Measurements from ENCODE around the gene NOP58. TPM values are rescaled to one million over a fixed set of nuclear protein-coding genes. Genes with fewer than 3 reads are reported as not detected.

Gene NOP58
- total RNA-seq, 1 experiment from 2014 or later, result 136 TPM

DNA sequence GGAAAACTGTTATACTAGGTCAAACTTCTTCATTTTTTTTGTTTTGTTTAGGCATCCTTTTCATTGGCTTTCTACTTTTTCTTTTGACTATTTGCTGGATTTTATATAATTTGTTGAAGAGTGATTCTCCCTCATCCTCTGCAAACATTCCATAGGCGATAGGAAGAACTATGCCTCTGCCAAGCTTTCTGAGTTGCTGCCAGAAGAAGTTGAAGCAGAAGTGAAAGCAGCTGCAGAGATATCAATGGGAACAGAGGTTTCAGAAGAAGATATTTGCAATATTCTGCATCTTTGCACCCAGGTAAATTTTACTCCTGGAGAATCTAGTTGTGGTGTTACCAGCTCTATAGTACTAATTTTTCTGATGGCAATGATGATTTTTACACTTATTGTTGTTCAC is 25.4 kb downstream of the NOP58 start:
- no peak overlapping the region for H3K4me2 ChIP-seq (ENCODE audit: low read length)
- no peak for ATAC-seq
- no peaks in the 10 kb centered on the region for H3K4me1 ChIP-seq (ENCODE audit: control insufficient read depth in 1 of 2, insufficient read depth in 2 of 2, low read length in 2 of 2)
- ChIA-PET POLR2A (no interaction called here), CTCF (no interaction called here), RAD21 (ENCODE audit: low non-redundant PET in 1 of 2, low total read pairs in 2 of 2, uncharacterized antibody in 2 of 2, unreplicated experiment in 2 of 2) (no interaction called here)
- H3K79me2 ChIP-seq (ENCODE audit: insufficient read depth, low read length), result peaks cover 97% of the 10 kb centered on the region
- no TSS peak for BruUV-seq (replicated peaks)
- H3K27me3 ChIP-seq (ENCODE audit: insufficient read depth, low read length), result no peaks in the 10 kb centered on the region
- TF ChIP-seq TCF7L2 (IDR thresholded peaks at IDR 0.05; ENCODE audit: borderline replicate concordance, extremely low read depth, insufficient read depth, insufficient read length) (no peak), JUND (IDR thresholded peaks at IDR 0.05) (no peak), POLR2A (IDR thresholded peaks at IDR 0.05; ENCODE audit: borderline replicate concordance, extremely low read depth, insufficient read depth, insufficient read length) (no peak), EGR1 (IDR thresholded peaks at IDR 0.05; ENCODE audit: low read depth) (no peak)
- H4K20me1 ChIP-seq (ENCODE audit: insufficient read depth), result peaks cover 18% of the 10 kb centered on the region; the same call in 1 of the 2 replicates
- no peak for DNase-seq (ENCODE audit: low read depth, low spot score)
- H3K9me2 ChIP-seq (ENCODE audit: insufficient read depth), result no peaks in the 10 kb centered on the region
- H3K9me3 ChIP-seq (ENCODE audit: control insufficient read depth in 1 of 2, insufficient read depth in 1 of 2, low read depth in 1 of 2, low read length in 2 of 2), result no peaks in the 10 kb centered on the region
- H3K27ac ChIP-seq (ENCODE audit: low read depth, low read length), result no peak overlapping the region
- intact Hi-C loops (cut with micrococcal nuclease), result no loop called here
- H2AFZ ChIP-seq (ENCODE audit: low read depth, low read length, poor library complexity, severe bottlenecking), result no peak overlapping the region
- no peak overlapping the region for H3K9ac ChIP-seq (ENCODE audit: low read length)
- H3K4me3 ChIP-seq (replicated peaks in 1 of 2; ENCODE audit: low read depth in 1 of 2, low read length in 2 of 2), result no peak overlapping the region
- peaks cover 65 to 76% of the 10 kb centered on the region in 2 experiments for H3K36me3 ChIP-seq (ENCODE audit: control insufficient read depth in 1 of 2, insufficient read depth in 2 of 2, low read length in 2 of 2)

DNA sequence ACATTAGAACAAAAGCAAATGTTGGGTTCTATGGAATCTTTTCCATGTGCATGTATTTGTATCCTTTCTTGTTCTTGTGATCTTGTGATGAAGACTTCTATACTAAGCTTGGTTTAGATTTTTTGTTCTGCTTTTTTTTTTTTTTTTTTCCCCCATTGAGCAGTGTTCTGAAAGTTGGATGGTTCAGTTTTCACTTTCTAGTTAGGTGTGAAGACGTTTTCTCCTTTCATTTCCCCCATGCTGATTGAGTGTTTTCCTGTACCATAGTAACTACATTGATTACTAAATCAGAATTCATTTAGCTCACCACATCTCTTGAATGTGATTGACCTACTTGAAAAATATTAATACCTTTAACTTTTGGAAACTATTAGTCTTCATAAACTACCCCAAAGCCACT is 34.1 kb downstream of the NOP58 start:
- intact Hi-C loops (cut with micrococcal nuclease), result no loop called here
- RAD21 ChIA-PET (ENCODE audit: low non-redundant PET in 1 of 2, low total read pairs in 2 of 2, uncharacterized antibody in 2 of 2, unreplicated experiment in 2 of 2), result no interaction called here

More for the DNA sequence above, 34.1 kb downstream of the NOP58 start:
- Histone ChIP-seq H3K79me2 (ENCODE audit: insufficient read depth, low read length) (peaks cover 92% of the 10 kb centered on the region), H3K9me3 (ENCODE audit: control insufficient read depth in 1 of 2, insufficient read depth in 1 of 2, low read depth in 1 of 2, low read length in 2 of 2) (no peaks in the 10 kb centered on the region), H3K9me2 (ENCODE audit: insufficient read depth) (no peaks in the 10 kb centered on the region), H2AFZ (ENCODE audit: low read depth, low read length, poor library complexity, severe bottlenecking) (no peak overlapping the region), H3K4me1 (ENCODE audit: control insufficient read depth in 1 of 2, insufficient read depth in 2 of 2, low read length in 2 of 2) (no peaks in the 10 kb centered on the region), H3K9ac (ENCODE audit: low read length) (no peak overlapping the region), H4K20me1 (ENCODE audit: insufficient read depth) (peaks cover 30% of the 10 kb centered on the region; the same call in 1 of the 2 replicates), H3K36me3 (ENCODE audit: control insufficient read depth in 1 of 2, insufficient read depth in 2 of 2, low read length in 2 of 2) (peaks cover 82 to 92% of the 10 kb centered on the region in 2 experiments), H3K27ac (ENCODE audit: low read depth, low read length) (no peak overlapping the region), H3K4me2 (ENCODE audit: low read length) (no peak overlapping the region), H3K4me3 (replicated peaks in 1 of 2; ENCODE audit: low read depth in 1 of 2, low read length in 2 of 2) (no peak overlapping the region), H3K27me3 (ENCODE audit: insufficient read depth, low read length) (no peaks in the 10 kb centered on the region)
- TF ChIP-seq SIN3A (IDR thresholded peaks at IDR 0.05; ENCODE audit: low read depth) (no peak), ZNF274 (IDR thresholded peaks at IDR 0.05; ENCODE audit: low read depth, low read length) (no peak), SP1 (IDR thresholded peaks at IDR 0.05; ENCODE audit: low read depth) (no peak), JUND (IDR thresholded peaks at IDR 0.05) (no peak), EGR1 (IDR thresholded peaks at IDR 0.05; ENCODE audit: low read depth) (no peak), TCF7L2 (IDR thresholded peaks at IDR 0.05; ENCODE audit: borderline replicate concordance, extremely low read depth, insufficient read depth, insufficient read length) (no peak)
- TF ChIP-seq, protein P1, sequence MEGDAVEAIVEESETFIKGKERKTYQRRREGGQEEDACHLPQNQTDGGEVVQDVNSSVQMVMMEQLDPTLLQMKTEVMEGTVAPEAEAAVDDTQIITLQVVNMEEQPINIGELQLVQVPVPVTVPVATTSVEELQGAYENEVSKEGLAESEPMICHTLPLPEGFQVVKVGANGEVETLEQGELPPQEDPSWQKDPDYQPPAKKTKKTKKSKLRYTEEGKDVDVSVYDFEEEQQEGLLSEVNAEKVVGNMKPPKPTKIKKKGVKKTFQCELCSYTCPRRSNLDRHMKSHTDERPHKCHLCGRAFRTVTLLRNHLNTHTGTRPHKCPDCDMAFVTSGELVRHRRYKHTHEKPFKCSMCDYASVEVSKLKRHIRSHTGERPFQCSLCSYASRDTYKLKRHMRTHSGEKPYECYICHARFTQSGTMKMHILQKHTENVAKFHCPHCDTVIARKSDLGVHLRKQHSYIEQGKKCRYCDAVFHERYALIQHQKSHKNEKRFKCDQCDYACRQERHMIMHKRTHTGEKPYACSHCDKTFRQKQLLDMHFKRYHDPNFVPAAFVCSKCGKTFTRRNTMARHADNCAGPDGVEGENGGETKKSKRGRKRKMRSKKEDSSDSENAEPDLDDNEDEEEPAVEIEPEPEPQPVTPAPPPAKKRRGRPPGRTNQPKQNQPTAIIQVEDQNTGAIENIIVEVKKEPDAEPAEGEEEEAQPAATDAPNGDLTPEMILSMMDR (IDR thresholded peaks at IDR 0.05 in 2 of 3, conservative IDR thresholded peaks at IDR 0.05 in 1 of 3; ENCODE audit: borderline replicate concordance in 1 of 3, insufficient read depth in 1 of 3, low read depth in 2 of 3, low read length in 2 of 3), result no peak
- TF ChIP-seq, protein P2, sequence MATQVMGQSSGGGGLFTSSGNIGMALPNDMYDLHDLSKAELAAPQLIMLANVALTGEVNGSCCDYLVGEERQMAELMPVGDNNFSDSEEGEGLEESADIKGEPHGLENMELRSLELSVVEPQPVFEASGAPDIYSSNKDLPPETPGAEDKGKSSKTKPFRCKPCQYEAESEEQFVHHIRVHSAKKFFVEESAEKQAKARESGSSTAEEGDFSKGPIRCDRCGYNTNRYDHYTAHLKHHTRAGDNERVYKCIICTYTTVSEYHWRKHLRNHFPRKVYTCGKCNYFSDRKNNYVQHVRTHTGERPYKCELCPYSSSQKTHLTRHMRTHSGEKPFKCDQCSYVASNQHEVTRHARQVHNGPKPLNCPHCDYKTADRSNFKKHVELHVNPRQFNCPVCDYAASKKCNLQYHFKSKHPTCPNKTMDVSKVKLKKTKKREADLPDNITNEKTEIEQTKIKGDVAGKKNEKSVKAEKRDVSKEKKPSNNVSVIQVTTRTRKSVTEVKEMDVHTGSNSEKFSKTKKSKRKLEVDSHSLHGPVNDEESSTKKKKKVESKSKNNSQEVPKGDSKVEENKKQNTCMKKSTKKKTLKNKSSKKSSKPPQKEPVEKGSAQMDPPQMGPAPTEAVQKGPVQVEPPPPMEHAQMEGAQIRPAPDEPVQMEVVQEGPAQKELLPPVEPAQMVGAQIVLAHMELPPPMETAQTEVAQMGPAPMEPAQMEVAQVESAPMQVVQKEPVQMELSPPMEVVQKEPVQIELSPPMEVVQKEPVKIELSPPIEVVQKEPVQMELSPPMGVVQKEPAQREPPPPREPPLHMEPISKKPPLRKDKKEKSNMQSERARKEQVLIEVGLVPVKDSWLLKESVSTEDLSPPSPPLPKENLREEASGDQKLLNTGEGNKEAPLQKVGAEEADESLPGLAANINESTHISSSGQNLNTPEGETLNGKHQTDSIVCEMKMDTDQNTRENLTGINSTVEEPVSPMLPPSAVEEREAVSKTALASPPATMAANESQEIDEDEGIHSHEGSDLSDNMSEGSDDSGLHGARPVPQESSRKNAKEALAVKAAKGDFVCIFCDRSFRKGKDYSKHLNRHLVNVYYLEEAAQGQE (IDR thresholded peaks at IDR 0.05; ENCODE audit: low read depth), result no peak
- POLR2A ChIA-PET, result no interaction called here
- no TSS peak for BruUV-seq (replicated peaks)
- ATAC-seq (no peak), DNase-seq (ENCODE audit: low read depth, low spot score) (no peak)
- CTCF ChIA-PET, result no interaction called here

Measured in HCT116 (cell line).